Right lobe of liver (tissue), 6 donors: ENCODE results near the gene OR10G4. TPM values are rescaled to one million over a fixed set of nuclear protein-coding genes. Genes with fewer than 3 reads are reported as not detected.

Experiments
- ATAC-seq, 4 donors: fragments of 200-7000 bp; cut with Tn5 transposase; one replicate each; pipeline ENCODE4 v1.9.1; 2020; ENCODE audit warnings: mild to moderate bottlenecking in 4 of 4, moderate library complexity in 4 of 4
- DNase-seq, 3 donors: peaks; one replicate each; pipeline ENCODE4 v3.0.0-alpha.2; 2020
- H3K27ac ChIP-seq, 3 donors: fragments of 200-600 bp; one replicate each; pipeline ENCODE4 v1.8.0; 2022
- H3K27me3 ChIP-seq, 2 donors: fragments of 200-600 bp; one replicate each; pipeline ENCODE4 v1.8.0; 2022
- H3K36me3 ChIP-seq, 4 donors: fragments of 200-600 bp; sonication (generic) in 1 of 4; one replicate each; pipeline versions ENCODE4 v1.5.1 to v1.8.0; 2017 to 2022; ENCODE audit warnings: control low read depth in 1 of 4
- H3K4me1 ChIP-seq, 4 donors: fragments of 200-600 bp; sonication (generic) in 1 of 4; one replicate each; pipeline versions ENCODE4 v1.5.1 to v1.8.0; 2017 to 2022; ENCODE audit warnings: control low read depth in 1 of 4
- H3K4me3 ChIP-seq, 3 donors: fragments of 200-600 bp; one replicate each; pipeline ENCODE4 v1.8.0; 2022
- H3K9me3 ChIP-seq, 4 donors: fragments of 200-600 bp; sonication (generic) in 1 of 4; one replicate each; pipeline versions ENCODE4 v1.5.1 to v1.8.0; 2017 to 2022; ENCODE audit warnings: control low read depth in 1 of 4
- POLR2A ChIP-seq: fragments of 450-650 bp; IDR thresholded peaks from one replicate; pipeline ENCODE4 v1.6.1; 2017; ENCODE audit warnings: antibody characterized with exemption, mild to moderate bottlenecking
- WGBS: methylation state at CpG from one replicate; pipeline ENCODE4 v1.1.6; 2018; ENCODE audit warnings: low coverage, low lambda C conversion rate; ENCODE audit not compliant: insufficient coverage; ENCODE audit errors: missing lambda C conversion rate; 5-methylcytosine and 5-hydroxymethylcytosine counted together
- intact Hi-C, 2 donors: fragments of 100-400 bp; cut with DNase I; formaldehyde crosslinking; loops; one replicate each; pipeline versions ENCODE4 v1.11.2 to v1.14.1; 2022
- long read RNA-seq: library from polyadenylated mRNA; unstranded; transcript quantifications from one replicate; pipeline ENCODE4 v2.0.0, GENCODE V29; 2019
- total RNA-seq, 6 experiments: library from RNA; depleted of rRNA in 2 of 6; stranded (reverse); fragments of >200 nt in 2 of 6; fragmentation: NEBNext Ultra II Directional in 3 of 6; extraction: Animal tissue kit (Norgen Biotek cat#: 25700) in 3 of 6; gene quantifications; one replicate each; pipeline versions ENCODE4 v1.1.0 to v1.2.4, GENCODE V29; 2016 to 2023
- TF ChIP-seq, protein P1 (sequence below), 4 donors: fragments of 200-600 bp in 3 of 4; fragments of 450-650 bp in 1 of 4; IDR thresholded peaks; one replicate each; pipeline versions ENCODE4 v1.5.1 to v1.8.0; 2016 to 2022; ENCODE audit warnings: antibody characterized with exemption in 4 of 4, mild to moderate bottlenecking in 2 of 4
- donor health status: DM: no; HTN: yes; CAD: no.
- donor health status: DM: no; HTN: no; CAD: no.
- donor health status: DM: no; HTN: no; CAD: no.
- donor health status: DM: no; HTN: yes; CAD: no.
- donor health status: DM: no; HTN: yes; CAD: no.

OR10G4 gene, protein sequence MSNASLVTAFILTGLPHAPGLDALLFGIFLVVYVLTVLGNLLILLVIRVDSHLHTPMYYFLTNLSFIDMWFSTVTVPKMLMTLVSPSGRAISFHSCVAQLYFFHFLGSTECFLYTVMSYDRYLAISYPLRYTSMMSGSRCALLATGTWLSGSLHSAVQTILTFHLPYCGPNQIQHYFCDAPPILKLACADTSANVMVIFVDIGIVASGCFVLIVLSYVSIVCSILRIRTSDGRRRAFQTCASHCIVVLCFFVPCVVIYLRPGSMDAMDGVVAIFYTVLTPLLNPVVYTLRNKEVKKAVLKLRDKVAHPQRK
- total RNA-seq, result not detected
- long read RNA-seq, result 0 reads

DNA sequence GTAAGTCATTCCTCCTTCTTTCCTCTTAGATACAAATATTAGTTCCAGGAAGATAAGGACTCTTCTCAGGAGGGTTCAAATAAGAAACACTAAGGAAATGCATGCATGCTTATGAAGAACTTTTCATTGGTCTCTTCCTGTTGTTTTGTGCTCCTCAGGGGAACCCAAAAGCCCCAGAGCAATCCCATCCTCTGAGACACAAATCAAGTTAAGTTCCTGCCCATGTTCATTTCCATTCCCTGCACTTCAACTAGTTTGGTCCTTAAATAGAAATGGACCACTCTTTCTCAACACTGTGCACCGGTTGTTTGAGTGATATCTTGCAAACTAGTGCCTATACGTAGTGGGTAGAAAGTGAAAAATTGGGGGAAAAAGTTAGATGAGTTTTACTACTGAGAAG, at the start of gene OR10G4:
Gene OR10G4, plus strand, starts transcription at position 301 of the 400 bp plus-strand sequence. CDS start 2,578 bp downstream, outside the sequence.
- no peaks in the 10 kb centered on the region for H3K9me3 ChIP-seq
- H3K4me3 ChIP-seq, result no peak within 1 kb of the TSS
- TF ChIP-seq POLR2A, result no peak
- TF ChIP-seq, protein P1, sequence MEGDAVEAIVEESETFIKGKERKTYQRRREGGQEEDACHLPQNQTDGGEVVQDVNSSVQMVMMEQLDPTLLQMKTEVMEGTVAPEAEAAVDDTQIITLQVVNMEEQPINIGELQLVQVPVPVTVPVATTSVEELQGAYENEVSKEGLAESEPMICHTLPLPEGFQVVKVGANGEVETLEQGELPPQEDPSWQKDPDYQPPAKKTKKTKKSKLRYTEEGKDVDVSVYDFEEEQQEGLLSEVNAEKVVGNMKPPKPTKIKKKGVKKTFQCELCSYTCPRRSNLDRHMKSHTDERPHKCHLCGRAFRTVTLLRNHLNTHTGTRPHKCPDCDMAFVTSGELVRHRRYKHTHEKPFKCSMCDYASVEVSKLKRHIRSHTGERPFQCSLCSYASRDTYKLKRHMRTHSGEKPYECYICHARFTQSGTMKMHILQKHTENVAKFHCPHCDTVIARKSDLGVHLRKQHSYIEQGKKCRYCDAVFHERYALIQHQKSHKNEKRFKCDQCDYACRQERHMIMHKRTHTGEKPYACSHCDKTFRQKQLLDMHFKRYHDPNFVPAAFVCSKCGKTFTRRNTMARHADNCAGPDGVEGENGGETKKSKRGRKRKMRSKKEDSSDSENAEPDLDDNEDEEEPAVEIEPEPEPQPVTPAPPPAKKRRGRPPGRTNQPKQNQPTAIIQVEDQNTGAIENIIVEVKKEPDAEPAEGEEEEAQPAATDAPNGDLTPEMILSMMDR (IDR thresholded peaks at IDR 0.05), result no peak
- H3K27ac ChIP-seq, result no peak within 1 kb of the TSS
- no peaks in the 10 kb centered on the region for H3K4me1 ChIP-seq
- no peaks in the 10 kb centered on the region for H3K36me3 ChIP-seq
- WGBS, result 43% methylated on average over 2 of the region's 2 CpGs
- intact Hi-C loops, result no loop called here
- DNase-seq (no peak), ATAC-seq (no peak)
- H3K27me3 ChIP-seq, result no peaks in the 10 kb centered on the region

DNA sequence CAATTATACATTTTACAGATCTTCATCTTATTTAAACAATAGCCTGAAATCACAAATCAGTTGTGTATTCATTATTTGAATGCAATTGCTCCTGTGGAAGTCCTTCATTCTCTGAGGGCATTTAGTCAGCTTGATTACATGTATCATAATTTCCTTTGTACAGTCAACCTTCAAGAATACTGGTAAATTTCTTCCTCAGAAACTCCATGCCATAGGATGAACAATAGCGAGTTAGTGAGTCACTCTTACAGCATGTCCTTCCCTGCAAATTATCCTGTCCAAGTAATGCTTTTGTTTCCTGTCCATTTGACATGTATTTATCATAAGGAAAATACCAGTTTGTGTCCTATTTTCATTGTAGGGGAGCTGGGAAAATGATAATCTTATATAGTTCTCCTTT, 39.0 kb upstream of the OR10G4 start:
- WGBS, result 44% methylated on average over 1 of the region's 1 CpG

DNA sequence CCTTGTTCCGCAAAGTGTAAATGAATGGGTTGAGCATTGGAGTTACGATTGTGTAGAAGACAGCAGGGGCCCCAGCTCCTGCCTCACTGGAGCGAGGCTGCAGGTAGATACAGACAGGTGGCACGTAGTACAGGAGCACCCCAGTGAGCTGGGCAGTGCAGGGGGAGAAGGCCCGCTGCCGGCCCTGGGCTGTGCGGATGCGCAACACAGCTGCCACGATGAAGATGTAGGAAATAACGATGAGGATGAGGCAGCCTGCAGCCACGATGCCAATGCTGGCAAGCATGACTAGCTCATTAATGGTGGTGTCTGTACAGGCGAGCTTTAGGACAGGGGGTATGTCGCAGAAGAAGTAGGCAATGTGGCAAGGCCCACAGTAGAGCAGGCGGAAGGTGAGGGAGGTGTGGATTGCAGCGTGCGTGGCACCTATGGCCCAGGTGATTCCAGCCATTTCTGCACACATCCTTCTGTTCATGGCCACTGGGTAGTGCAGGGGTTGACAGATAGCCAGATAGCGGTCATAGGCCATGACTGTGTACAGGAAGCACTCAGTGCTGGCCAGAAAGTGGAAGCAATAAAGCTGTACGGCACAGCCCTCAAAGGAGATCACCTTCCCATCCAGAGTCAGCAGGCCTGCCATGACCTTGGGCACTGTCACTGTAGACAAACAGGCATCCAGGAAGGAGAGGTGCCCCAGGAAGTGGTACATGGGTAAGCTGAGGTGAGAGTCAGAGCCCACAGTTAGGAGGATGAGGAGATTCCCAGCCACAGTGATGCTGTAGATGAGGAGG, 35.8 kb upstream of the OR10G4 start:
- ATAC-seq (no peak), DNase-seq (no peak)
- Histone ChIP-seq H3K27me3 (no peaks in the 10 kb centered on the region), H3K27ac (no peak overlapping the region), H3K9me3 (no peaks in the 10 kb centered on the region), H3K36me3 (no peaks in the 10 kb centered on the region), H3K4me1 (no peaks in the 10 kb centered on the region), H3K4me3 (no peak overlapping the region)
- 51% methylated on average over 5 of the region's 18 CpGs for WGBS
- intact Hi-C loops, result no loop called here
- no peak for TF ChIP-seq POLR2A
- TF ChIP-seq, protein P1 (IDR thresholded peaks at IDR 0.05), result no peak

More for the DNA sequence above, 39.0 kb upstream of the OR10G4 start:
- Histone ChIP-seq H3K36me3 (no peaks in the 10 kb centered on the region), H3K27ac (no peak overlapping the region), H3K4me3 (no peak overlapping the region), H3K4me1 (no peaks in the 10 kb centered on the region), H3K9me3 (no peaks in the 10 kb centered on the region), H3K27me3 (no peaks in the 10 kb centered on the region)
- no peak for DNase-seq
- TF ChIP-seq, protein P1 (IDR thresholded peaks at IDR 0.05), result no peak
- no peak for TF ChIP-seq POLR2A
- ATAC-seq, result no peak
- intact Hi-C loops, result no loop called here

DNA sequence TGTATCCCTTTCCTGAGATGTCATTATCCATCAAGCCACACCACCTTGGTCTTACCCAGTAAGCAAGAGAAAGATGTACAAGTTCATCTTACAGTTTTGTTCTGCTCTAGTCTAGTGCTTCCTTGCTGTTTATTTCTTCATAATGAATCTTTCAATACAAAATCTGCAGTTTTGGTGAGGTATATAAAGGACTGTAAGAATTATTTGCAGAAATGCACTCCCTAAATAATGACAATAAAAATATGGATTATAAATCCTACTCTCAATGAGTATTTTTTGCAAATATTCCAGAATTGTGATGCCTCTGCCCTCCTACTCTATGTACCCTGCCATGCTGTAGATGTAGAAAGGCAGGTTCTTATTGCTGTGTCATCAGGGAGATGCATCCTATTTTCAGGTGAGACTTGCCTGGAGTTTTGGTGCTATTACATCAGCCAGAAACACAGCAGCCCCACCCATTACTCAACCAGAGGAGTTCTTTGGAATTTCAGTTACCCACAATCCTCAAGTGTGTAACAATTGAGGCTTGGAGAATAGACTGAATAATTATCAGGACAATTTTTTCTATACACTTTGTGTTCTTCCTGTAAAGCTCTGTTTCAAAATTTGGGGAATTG, 35.0 kb upstream of the OR10G4 start, which contains the start of gene OR10S1:
Gene OR10S1, minus strand, starts transcription at position 51 of the 617 bp plus-strand sequence. CDS start 117 bp downstream, outside the sequence.
- intact Hi-C loops, result no loop called here
- ATAC-seq, result no peak
- no peak for TF ChIP-seq POLR2A
- TF ChIP-seq, protein P1 (IDR thresholded peaks at IDR 0.05), result no peak

More for the DNA sequence above, 35.0 kb upstream of the OR10G4 start, which contains the start of gene OR10S1:
- Histone ChIP-seq H3K4me1 (no peaks in the 10 kb centered on the region), H3K9me3 (no peaks in the 10 kb centered on the region), H3K36me3 (no peaks in the 10 kb centered on the region), H3K4me3 (no peak within 1 kb of the TSS), H3K27me3 (no peaks in the 10 kb centered on the region), H3K27ac (no peak within 1 kb of the TSS)
- no peak for DNase-seq
